Measurements from ENCODE around the gene ZNHIT1. TPM values are rescaled to one million over a fixed set of nuclear protein-coding genes. Genes with fewer than 3 reads are reported as not detected.
A peak's percentile ranks its signal among the peaks of the same experiment; 100 is the strongest.

Gene ZNHIT1
- total and polyA plus RNA-seq, 8 donors = 25.7 to 92.3 (median 35.5) TPM

DNA sequence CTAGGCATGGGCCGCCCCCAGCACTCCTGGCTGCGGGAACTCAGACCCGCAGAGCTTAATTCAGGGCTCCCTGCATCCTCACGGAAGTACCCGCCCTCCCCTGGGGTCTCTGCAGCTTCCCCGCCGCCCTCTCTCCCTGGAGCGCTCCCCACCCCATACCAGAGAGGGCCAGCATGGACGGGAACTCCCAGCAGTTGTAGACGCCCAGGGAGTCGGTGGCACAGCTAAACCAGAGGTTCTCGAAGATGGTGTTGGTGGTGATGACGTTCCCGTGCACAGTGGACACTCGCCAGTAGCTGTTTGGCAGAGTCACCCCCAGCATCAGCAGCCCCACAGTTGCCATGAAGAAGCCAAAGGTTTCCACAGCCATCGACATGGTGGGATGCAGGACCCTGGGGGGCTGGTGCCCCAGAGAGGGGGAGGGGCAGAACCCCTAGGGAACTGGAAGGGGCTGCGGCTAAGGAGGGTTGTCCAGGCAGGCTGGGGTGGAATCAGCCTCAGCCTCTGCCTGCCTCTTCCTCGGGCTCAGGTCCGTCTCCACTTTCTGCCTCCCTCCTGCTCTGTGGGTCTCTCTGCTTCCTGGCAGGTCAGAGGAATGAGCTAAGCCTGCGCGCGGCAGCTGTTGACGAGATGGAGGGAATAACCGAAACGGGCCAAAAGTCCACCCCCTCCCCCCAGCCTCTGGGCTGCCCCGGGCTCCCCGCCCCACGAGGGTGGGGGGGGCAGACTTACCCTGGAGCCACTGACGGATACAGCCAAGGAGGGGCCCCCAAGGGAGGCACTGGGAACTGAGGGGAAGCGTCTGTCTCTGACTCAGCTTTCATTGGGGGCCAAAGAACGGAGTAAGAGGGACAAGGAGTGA lies 19.5 kb downstream of the ZNHIT1 start, which contains the start of gene CLDN15:
TSS of gene CLDN15 (minus strand) at position 597 of the 862 bp plus-strand sequence. CDS start at position 376, 221 bp downstream.
- FAIRE-seq (no peak), ATAC-seq (peak in 3 of 4 donors; percentile 16 to 31 (median 17))

DNA sequence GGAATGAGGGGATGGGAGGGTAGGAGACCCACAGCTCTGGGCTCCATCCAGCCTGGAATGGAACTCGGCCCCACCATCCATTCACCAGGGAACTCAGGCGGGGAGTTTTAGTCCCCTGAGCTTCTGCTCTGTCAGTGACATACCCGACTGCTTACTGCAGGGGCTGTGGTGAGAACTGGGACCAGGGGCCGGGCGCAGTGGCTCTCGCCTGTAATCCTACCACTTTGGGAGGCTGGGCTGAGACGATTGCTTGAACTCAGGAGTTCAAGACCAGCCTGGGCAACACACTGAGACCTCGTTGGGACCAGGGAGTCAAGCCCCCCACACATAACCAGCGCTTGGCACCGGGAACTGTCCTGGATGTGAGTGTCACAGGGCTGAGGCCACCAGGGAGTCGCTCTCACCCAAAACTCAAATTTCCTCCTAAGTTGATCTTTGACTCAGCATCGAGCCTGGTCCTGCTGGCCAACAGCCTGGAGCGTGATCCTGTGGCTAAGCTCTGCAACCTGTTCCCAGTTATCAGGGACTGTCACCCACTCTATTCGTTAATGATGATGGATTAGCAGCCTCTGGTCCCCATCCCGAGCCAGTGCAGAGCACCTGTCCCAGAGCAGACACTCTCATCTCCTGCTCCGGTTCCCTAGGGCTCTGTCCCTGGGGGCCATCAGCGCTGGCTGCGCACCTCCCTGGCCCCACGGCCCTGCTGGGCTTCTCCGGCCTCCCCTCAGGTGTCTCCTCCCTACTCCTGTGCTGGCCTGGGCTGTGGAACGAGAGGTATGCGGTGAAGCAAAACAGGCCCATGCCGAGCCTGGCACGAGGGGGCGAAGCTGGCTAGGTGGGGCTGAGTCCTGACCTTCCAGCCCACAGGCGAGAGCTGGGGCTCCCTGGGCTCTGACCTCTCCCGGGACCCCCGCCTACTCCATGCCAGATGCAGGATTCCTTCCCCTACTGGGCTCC lies 20.5 kb downstream of the ZNHIT1 start:
- 62 to 67% methylated on average over 28 of the region's 28 CpGs for WGBS, 2 donors
- Histone ChIP-seq H3K27ac (peak overlapping the region; percentile 58 to 74 (median 60)), H3K36me3 (peaks cover 0 to 8% (median 0%) of the 10 kb centered on the region in 3 donors), H3K4me1 (peaks cover 0 to 4% (median 0%) of the 10 kb centered on the region in 3 donors), H3K27me3 (no peaks in the 10 kb centered on the region), H3K9me3 (no peaks in the 10 kb centered on the region), H3K4me3 (no peak overlapping the region)
- intact Hi-C loops (cut with DNase I) = no loop called here
- no peak for FAIRE-seq
- DNase-seq = peak in 2 of 6 donors; percentile 51 to 80
- TF ChIP-seq, protein P1, sequence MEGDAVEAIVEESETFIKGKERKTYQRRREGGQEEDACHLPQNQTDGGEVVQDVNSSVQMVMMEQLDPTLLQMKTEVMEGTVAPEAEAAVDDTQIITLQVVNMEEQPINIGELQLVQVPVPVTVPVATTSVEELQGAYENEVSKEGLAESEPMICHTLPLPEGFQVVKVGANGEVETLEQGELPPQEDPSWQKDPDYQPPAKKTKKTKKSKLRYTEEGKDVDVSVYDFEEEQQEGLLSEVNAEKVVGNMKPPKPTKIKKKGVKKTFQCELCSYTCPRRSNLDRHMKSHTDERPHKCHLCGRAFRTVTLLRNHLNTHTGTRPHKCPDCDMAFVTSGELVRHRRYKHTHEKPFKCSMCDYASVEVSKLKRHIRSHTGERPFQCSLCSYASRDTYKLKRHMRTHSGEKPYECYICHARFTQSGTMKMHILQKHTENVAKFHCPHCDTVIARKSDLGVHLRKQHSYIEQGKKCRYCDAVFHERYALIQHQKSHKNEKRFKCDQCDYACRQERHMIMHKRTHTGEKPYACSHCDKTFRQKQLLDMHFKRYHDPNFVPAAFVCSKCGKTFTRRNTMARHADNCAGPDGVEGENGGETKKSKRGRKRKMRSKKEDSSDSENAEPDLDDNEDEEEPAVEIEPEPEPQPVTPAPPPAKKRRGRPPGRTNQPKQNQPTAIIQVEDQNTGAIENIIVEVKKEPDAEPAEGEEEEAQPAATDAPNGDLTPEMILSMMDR (IDR thresholded peaks at IDR 0.05) = no peak
- peak; percentile 28 to 72 (median 58) for ATAC-seq

More for the DNA sequence above, 19.5 kb downstream of the ZNHIT1 start, which contains the start of gene CLDN15:
- WGBS, 2 donors = 76 to 78% methylated on average over 29 to 31 of the region's 31 CpGs
- peak in 2 of 6 donors; percentile 52 to 69 for DNase-seq
- Histone ChIP-seq H3K27me3 (no peaks in the 10 kb centered on the region), H3K36me3 (peaks cover 0 to 8% (median 0%) of the 10 kb centered on the region in 3 donors), H3K9me3 (no peaks in the 10 kb centered on the region), H3K27ac (peak within 1 kb of the TSS; percentile 58 to 74 (median 60)), H3K4me3 (no peak within 1 kb of the TSS), H3K4me1 (no peaks in the 10 kb centered on the region)
- TF ChIP-seq, protein P1 (IDR thresholded peaks at IDR 0.05) = no peak
- intact Hi-C loops (cut with DNase I) = no loop called here

DNA sequence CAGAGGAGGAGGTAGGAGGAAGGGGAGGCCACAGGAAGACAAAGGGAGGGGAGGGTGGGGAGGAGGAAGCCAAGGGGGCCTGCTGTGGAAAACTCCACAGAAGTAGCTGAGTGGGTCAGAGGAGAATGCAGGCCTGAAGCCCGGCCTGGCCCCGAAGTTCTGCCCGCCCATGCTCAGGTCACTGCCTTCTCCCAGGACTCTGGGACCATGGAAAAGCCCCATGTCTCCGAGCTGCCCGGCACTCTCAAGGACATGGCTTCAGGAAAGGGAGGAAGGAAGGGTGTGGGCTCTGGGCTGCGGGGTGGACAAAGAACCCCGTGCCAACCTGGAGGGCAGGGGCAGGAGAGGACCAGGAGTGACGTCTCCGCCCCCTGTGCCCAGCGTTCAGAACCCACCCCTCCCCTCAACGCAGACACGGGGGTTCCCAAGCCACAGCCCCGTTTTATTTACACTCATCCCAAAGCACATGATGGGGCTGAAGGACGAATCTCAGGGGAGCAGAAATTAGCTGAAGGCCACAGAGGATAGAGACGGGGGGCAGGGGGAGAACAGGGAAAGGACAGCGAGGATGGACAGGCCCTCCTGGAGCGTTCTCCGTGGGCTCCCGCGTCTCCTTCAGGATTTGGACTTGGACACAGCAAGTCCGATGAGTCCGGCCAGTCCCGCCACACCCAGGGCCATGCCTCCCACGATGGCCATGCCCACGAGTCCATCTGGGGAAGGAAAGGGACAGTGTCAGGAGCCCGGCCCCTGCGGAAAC lies 21.4 kb downstream of the ZNHIT1 start:
- TF ChIP-seq, protein P1 (IDR thresholded peaks at IDR 0.05) = no peak
- no peaks in the 10 kb centered on the region for H3K9me3 ChIP-seq
- peak in 1 of 6 donors; percentile 72 for DNase-seq
- 65 to 66% methylated on average over 21 to 27 of the region's 27 CpGs for WGBS, 2 donors
- peaks cover 0 to 8% (median 0%) of the 10 kb centered on the region in 3 donors for H3K4me1 ChIP-seq
- no peak for FAIRE-seq
- peaks cover 0 to 8% (median 0%) of the 10 kb centered on the region in 3 donors for H3K36me3 ChIP-seq
- no peaks in the 10 kb centered on the region for H3K27me3 ChIP-seq
- no peak overlapping the region for H3K4me3 ChIP-seq
- intact Hi-C loops (cut with DNase I) = no loop called here
- no peak for ATAC-seq
- H3K27ac ChIP-seq = peak overlapping the region; percentile 58 to 74 (median 60)

DNA sequence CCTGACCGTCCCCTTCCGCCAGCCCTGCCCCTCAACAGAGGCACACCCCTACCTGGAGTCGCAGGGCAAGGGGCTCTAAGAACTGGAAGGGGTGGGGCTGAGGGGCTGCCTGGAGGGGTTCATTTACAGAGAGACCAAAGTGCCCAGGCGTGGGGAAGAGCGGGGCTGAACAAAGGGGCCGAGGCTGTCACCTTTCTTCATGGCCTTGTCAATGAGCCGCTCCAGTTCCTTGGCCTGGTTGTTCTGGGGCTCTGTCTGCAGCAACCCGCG lies 21.9 kb downstream of the ZNHIT1 start:
- WGBS, 2 donors = 92 to 95% methylated on average over 9 of the region's 9 CpGs
- DNase-seq (no peak), ATAC-seq (no peak), FAIRE-seq (no peak)
- peaks cover 0 to 8% (median 0%) of the 10 kb centered on the region in 3 donors for H3K4me1 ChIP-seq
- TF ChIP-seq, protein P1 (IDR thresholded peaks at IDR 0.05) = no peak
- H3K9me3 ChIP-seq = no peaks in the 10 kb centered on the region
- no peaks in the 10 kb centered on the region for H3K27me3 ChIP-seq
- peak overlapping the region in 2 of 4 donors; percentile 59 to 62 for H3K27ac ChIP-seq
- H3K4me3 ChIP-seq = no peak overlapping the region
- peaks cover 0 to 8% (median 0%) of the 10 kb centered on the region in 3 donors for H3K36me3 ChIP-seq
- intact Hi-C loops (cut with DNase I) = no loop called here

All from pancreas (tissue), 10 donors.